GM23338 (cell line): ENCODE measurements around the gene TIPIN. TPM values are rescaled to one million over a fixed set of nuclear protein-coding genes. Genes with fewer than 3 reads are reported as not detected.

Experiments used
- ATAC-seq: fragments of 200-7000 bp; cut with Tn5 transposase; 3 replicates; pipeline ENCODE4 v1.9.1; 2020
- DNase-seq: peaks from one replicate; pipeline ENCODE4 v3.0.0-alpha.2; 2015; ENCODE audit warnings: low spot score
- H2AFZ ChIP-seq: fragments of 200-600 bp; sonication (generic); 2 replicates; pipeline ENCODE4 v1.8.0; 2016; ENCODE audit warnings: antibody characterized with exemption, mild to moderate bottlenecking, moderate library complexity
- H3F3A ChIP-seq: fragments of 200-600 bp; sonication (generic); replicated peaks from 2 replicates; pipeline ENCODE4 v1.8.0; 2017; ENCODE audit warnings: antibody characterized with exemption, mixed run types, low read depth
- H3K27ac ChIP-seq: fragments of 200-600 bp; sonication (generic); 2 replicates; pipeline ENCODE4 v1.6.1; 2016; ENCODE audit warnings: low read depth
- H3K27me3 ChIP-seq: fragments of 200-600 bp; sonication (generic); 2 replicates; pipeline ENCODE4 v1.8.0; 2016; ENCODE audit warnings: mild to moderate bottlenecking, mixed run types, moderate library complexity; ENCODE audit not compliant: insufficient read depth
- H3K36me3 ChIP-seq: fragments of 200-600 bp; sonication (generic); 2 replicates; pipeline ENCODE4 v1.8.0; 2016; ENCODE audit warnings: mild to moderate bottlenecking; ENCODE audit not compliant: insufficient read depth
- H3K4me1 ChIP-seq: fragments of 200-600 bp; sonication (generic); 2 replicates; pipeline ENCODE4 v1.8.0; 2016; ENCODE audit warnings: mild to moderate bottlenecking, moderate library complexity; ENCODE audit not compliant: insufficient read depth
- H3K4me2 ChIP-seq: fragments of 200-600 bp; sonication (generic); 2 replicates; pipeline ENCODE4 v1.7.1; 2017; ENCODE audit warnings: mixed run types
- H3K4me3 ChIP-seq: fragments of 200-600 bp; sonication (generic); 2 replicates; pipeline ENCODE4 v1.6.1; 2016; ENCODE audit warnings: mixed run types
- H3K79me2 ChIP-seq: fragments of 200-600 bp; sonication (generic); replicated peaks from 2 replicates; pipeline ENCODE4 v1.8.0; 2017; ENCODE audit warnings: mild to moderate bottlenecking; ENCODE audit not compliant: insufficient read depth
- H3K9me2 ChIP-seq: fragments of 200-600 bp; sonication (generic); 2 replicates; pipeline ENCODE4 v1.8.0; 2017; ENCODE audit not compliant: insufficient read depth
- H4K20me1 ChIP-seq: fragments of 200-600 bp; sonication (generic); replicated peaks from 2 replicates; pipeline ENCODE4 v1.8.0; 2017; ENCODE audit warnings: mild to moderate bottlenecking; ENCODE audit not compliant: insufficient read depth
- H3K27ac Mint-ChIP-seq: 2 replicates; pipeline ENCODE4 v1.8.0; 2020; ENCODE audit warnings: inconsistent platforms, mild to moderate bottlenecking, moderate library complexity, mixed read lengths
- H3K27me3 Mint-ChIP-seq: 3 replicates; pipeline ENCODE4 v1.8.0; 2022; ENCODE audit warnings: low read depth, mild to moderate bottlenecking, moderate library complexity, mixed read lengths, inconsistent platforms; ENCODE audit not compliant: insufficient read depth, poor library complexity
- H3K36me3 Mint-ChIP-seq: 3 replicates; pipeline ENCODE4 v1.8.0; 2021; ENCODE audit warnings: low read depth, mild to moderate bottlenecking, inconsistent platforms, moderate library complexity, mixed read lengths
- H3K4me1 Mint-ChIP-seq: 3 replicates; pipeline ENCODE4 v1.8.0; 2020; ENCODE audit warnings: mild to moderate bottlenecking, inconsistent platforms, mixed read lengths
- H3K4me3 Mint-ChIP-seq: 3 replicates; pipeline ENCODE4 v1.8.0; 2021; ENCODE audit warnings: moderate library complexity, mild to moderate bottlenecking, inconsistent platforms, mixed read lengths
- H3K9me3 Mint-ChIP-seq: 3 replicates; pipeline ENCODE4 v1.8.0; 2020; ENCODE audit warnings: moderate library complexity, mild to moderate bottlenecking, inconsistent platforms, mixed read lengths
- CREB1 ChIP-seq: fragments of 250-450 bp; sonication (Bioruptor Pico); IDR thresholded peaks from 2 replicates; pipeline ENCODE4 v1.5.0; 2020; ENCODE audit warnings: low read depth, mild to moderate bottlenecking, moderate library complexity
- EZH2 ChIP-seq: fragments of 200-600 bp; sonication (generic); IDR thresholded peaks from one replicate; pipeline ENCODE4 v1.8.0; 2017; ENCODE audit warnings: antibody characterized with exemption, mild to moderate bottlenecking, low read depth; ENCODE audit not compliant: unreplicated experiment
- JUNB ChIP-seq: IDR thresholded peaks from one replicate; pipeline ENCODE4 v1.6.1; 2016; ENCODE audit warnings: antibody characterized with exemption; ENCODE audit not compliant: unreplicated experiment
- NANOG ChIP-seq: IDR thresholded peaks from 2 replicates; pipeline ENCODE4 v1.6.1; 2016; ENCODE audit warnings: antibody characterized with exemption, borderline replicate concordance
- POLR2AphosphoS5 ChIP-seq: IDR thresholded peaks from 2 replicates; pipeline ENCODE4 v1.6.1; 2016; ENCODE audit warnings: antibody characterized with exemption, low read depth
- STAT1 ChIP-seq: IDR thresholded peaks from one replicate; pipeline ENCODE4 v1.6.1; 2016; ENCODE audit warnings: antibody characterized with exemption; ENCODE audit not compliant: unreplicated experiment
- ZNF114 ChIP-seq: fragments of 250-450 bp; sonication (Bioruptor Pico); IDR thresholded peaks from 2 replicates; pipeline ENCODE4 v1.5.0; 2020; ENCODE audit warnings: mild to moderate bottlenecking, moderate library complexity
- ZNF331 ChIP-seq: fragments of 250-450 bp; sonication (Bioruptor Pico); IDR thresholded peaks from 2 replicates; pipeline ENCODE4 v1.5.0; 2020; ENCODE audit warnings: low read depth, mild to moderate bottlenecking, moderate library complexity
- polyA plus RNA-seq: library from polyadenylated mRNA; unstranded; fragments of >200 nt; fragmentation: Nextera tagmentation; extraction: Ambion mirVana; gene quantifications from 2 replicates; pipeline ENCODE4 v1.2.1, GENCODE V29; 2016
- total RNA-seq: library from RNA; depleted of rRNA; stranded (reverse); fragments of >200 nt; shearing (Covaris generic); gene quantifications from 2 replicates; pipeline ENCODE4 v1.2.3, GENCODE V29; 2014
- TF ChIP-seq, protein P1 (sequence below): IDR thresholded peaks from one replicate; pipeline ENCODE4 v1.6.1; 2018; ENCODE audit warnings: antibody characterized with exemption; ENCODE audit not compliant: unreplicated experiment
- TF ChIP-seq, protein P2 (sequence below), 2 experiments: fragments of 200-600 bp in 1 of 2; sonication (generic) in 1 of 2; conservative IDR thresholded peaks; 2 replicates each; pipeline versions ENCODE4 v1.5.1 to v1.6.1; 2016 to 2017; ENCODE audit warnings: antibody characterized with exemption in 2 of 2, low read depth in 2 of 2, mild to moderate bottlenecking in 2 of 2, moderate library complexity in 1 of 2
- TF ChIP-seq, protein P3 (sequence below): IDR thresholded peaks from 2 replicates; pipeline ENCODE4 v1.6.1; 2016; ENCODE audit warnings: antibody characterized with exemption

Gene TIPIN
- total and polyA plus RNA-seq, 2 experiments from 2014 or later: 25.3 to 39.1 TPM

DNA sequence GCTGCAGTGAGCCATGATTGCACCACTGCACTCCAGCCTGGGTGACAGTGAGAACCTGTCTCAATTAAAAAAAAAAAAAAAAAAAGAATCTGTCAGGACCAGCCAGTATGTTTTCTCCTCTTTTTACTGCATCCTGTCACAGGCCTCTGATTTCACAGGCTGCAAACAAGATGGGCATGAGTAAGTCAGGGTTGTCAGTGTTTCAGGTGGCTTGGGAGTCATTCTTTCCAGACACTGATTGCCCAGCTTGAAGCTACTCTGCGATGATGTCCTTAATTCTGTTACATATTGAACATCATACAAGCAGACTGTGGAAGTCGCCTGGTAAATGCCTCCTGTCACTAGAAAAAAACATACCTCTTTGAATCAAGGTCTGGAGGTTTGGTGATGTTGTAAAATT lies 44.3 kb downstream of the TIPIN start (continued):
- TF ChIP-seq, protein P1, sequence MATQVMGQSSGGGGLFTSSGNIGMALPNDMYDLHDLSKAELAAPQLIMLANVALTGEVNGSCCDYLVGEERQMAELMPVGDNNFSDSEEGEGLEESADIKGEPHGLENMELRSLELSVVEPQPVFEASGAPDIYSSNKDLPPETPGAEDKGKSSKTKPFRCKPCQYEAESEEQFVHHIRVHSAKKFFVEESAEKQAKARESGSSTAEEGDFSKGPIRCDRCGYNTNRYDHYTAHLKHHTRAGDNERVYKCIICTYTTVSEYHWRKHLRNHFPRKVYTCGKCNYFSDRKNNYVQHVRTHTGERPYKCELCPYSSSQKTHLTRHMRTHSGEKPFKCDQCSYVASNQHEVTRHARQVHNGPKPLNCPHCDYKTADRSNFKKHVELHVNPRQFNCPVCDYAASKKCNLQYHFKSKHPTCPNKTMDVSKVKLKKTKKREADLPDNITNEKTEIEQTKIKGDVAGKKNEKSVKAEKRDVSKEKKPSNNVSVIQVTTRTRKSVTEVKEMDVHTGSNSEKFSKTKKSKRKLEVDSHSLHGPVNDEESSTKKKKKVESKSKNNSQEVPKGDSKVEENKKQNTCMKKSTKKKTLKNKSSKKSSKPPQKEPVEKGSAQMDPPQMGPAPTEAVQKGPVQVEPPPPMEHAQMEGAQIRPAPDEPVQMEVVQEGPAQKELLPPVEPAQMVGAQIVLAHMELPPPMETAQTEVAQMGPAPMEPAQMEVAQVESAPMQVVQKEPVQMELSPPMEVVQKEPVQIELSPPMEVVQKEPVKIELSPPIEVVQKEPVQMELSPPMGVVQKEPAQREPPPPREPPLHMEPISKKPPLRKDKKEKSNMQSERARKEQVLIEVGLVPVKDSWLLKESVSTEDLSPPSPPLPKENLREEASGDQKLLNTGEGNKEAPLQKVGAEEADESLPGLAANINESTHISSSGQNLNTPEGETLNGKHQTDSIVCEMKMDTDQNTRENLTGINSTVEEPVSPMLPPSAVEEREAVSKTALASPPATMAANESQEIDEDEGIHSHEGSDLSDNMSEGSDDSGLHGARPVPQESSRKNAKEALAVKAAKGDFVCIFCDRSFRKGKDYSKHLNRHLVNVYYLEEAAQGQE: no peak
- TF ChIP-seq STAT1 (no peak), CREB1 (no peak), ZNF331 (CRISPR knock-in tag) (no peak)
- TF ChIP-seq, protein P2, sequence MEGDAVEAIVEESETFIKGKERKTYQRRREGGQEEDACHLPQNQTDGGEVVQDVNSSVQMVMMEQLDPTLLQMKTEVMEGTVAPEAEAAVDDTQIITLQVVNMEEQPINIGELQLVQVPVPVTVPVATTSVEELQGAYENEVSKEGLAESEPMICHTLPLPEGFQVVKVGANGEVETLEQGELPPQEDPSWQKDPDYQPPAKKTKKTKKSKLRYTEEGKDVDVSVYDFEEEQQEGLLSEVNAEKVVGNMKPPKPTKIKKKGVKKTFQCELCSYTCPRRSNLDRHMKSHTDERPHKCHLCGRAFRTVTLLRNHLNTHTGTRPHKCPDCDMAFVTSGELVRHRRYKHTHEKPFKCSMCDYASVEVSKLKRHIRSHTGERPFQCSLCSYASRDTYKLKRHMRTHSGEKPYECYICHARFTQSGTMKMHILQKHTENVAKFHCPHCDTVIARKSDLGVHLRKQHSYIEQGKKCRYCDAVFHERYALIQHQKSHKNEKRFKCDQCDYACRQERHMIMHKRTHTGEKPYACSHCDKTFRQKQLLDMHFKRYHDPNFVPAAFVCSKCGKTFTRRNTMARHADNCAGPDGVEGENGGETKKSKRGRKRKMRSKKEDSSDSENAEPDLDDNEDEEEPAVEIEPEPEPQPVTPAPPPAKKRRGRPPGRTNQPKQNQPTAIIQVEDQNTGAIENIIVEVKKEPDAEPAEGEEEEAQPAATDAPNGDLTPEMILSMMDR (conservative IDR thresholded peaks at IDR 0.05; ENCODE audit: low read depth in 2 of 2): no peak

DNA sequence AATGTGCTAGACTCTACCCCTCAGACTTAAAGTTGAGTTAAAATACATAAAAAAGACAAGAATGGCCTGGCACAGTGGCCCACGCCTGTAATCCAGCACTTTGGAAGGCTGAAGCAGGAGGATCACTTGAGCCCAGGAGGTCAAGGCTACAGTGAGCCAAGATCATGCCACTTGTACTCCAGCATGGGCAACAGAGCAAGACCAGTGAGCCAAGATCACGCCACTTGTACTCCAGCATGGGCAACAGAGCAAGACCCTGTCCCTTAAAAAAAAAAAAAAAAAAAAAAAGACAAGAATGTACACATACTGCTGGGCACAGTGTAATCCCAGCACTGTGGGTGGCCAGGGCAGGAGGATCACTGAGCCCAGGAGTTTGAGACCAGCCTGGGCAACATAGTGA lies 45.7 kb downstream of the TIPIN start:
- Histone ChIP-seq H2AFZ (no peak overlapping the region), H3K4me1 (0 out of 2 replicates have a peak, but pooled peaks cover 5% of the 10 kb centered on the region), H4K20me1 (no peaks in the 10 kb centered on the region), H3K27ac (no peak overlapping the region), H3F3A (no peaks in the 10 kb centered on the region), H3K27me3 (no peaks in the 10 kb centered on the region), H3K79me2 (no peaks in the 10 kb centered on the region), H3K4me3 (no peak overlapping the region), H3K4me2 (no peak overlapping the region), H3K36me3 (no peaks in the 10 kb centered on the region), H3K9me2 (no peaks in the 10 kb centered on the region)
- ATAC-seq (no peak), DNase-seq (no peak)
- Mint-ChIP-seq H3K27ac (no peak overlapping the region), H3K4me1 (peaks cover 8% of the 10 kb centered on the region; the same call in 2 of the 3 replicates), H3K9me3 (no peaks in the 10 kb centered on the region), H3K4me3 (no peak overlapping the region), H3K36me3 (peaks cover 18% of the 10 kb centered on the region), H3K27me3 (no peaks in the 10 kb centered on the region)
- TF ChIP-seq ZNF114 (no peak), EZH2 (no peak), STAT1 (no peak), NANOG (no peak), JUNB (no peak), POLR2AphosphoS5 (no peak), CREB1 (no peak)
- TF ChIP-seq, protein P1: no peak
- TF ChIP-seq, protein P3, sequence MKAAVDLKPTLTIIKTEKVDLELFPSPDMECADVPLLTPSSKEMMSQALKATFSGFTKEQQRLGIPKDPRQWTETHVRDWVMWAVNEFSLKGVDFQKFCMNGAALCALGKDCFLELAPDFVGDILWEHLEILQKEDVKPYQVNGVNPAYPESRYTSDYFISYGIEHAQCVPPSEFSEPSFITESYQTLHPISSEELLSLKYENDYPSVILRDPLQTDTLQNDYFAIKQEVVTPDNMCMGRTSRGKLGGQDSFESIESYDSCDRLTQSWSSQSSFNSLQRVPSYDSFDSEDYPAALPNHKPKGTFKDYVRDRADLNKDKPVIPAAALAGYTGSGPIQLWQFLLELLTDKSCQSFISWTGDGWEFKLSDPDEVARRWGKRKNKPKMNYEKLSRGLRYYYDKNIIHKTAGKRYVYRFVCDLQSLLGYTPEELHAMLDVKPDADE: no peak
- TF ChIP-seq, protein P2 (conservative IDR thresholded peaks at IDR 0.05; ENCODE audit: low read depth in 2 of 2): no peak
